GM18951 (cell line): Measurements from ENCODE around the gene FAM32A.

Experiments used
- POLR2A ChIP-seq: IDR thresholded peaks from 4 replicates; pipeline ENCODE4 v1.6.1; 2011; ENCODE audit warnings: mild to moderate bottlenecking; ENCODE audit not compliant: insufficient read length, insufficient read depth; ENCODE audit errors: extremely low read depth
- in situ Hi-C: fragments of 300-500 bp; cut with MboI; formaldehyde crosslinking; loops from one replicate; pipeline ENCODE4 v1.12.0; 2022; ENCODE audit warnings: low sequenced_read_pairs, mixed read lengths, inconsistent platforms; ENCODE audit not compliant: unreplicated experiment

FAM32A gene

GRCh38 chr19:16210168-16210567 lies 25.0 kb downstream of the FAM32A start:
- TF ChIP-seq POLR2A, result no peak
- in situ Hi-C loops, result no loop called here

DNA sequence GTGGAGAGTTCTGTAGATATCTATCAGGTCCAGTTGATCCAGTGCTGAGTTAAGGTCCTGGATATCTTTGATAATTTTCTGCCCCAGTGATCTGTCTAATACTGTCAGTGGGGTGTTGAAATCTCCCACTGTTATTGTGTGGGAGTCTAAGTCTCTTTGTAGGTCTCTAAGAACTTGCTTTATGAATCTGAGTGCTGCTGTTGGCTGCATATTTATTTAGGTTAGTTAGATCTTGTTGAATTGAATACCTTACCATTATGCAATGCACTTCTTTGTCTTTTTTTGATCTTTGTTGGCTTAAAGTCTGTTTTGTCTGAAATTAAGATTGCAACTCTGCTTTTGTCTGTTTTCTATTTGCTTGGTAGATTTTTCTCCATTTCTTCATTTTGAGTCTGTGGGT lies 27.9 kb downstream of the FAM32A start:
- in situ Hi-C loops, result no loop called here
- no peak for TF ChIP-seq POLR2A

DNA sequence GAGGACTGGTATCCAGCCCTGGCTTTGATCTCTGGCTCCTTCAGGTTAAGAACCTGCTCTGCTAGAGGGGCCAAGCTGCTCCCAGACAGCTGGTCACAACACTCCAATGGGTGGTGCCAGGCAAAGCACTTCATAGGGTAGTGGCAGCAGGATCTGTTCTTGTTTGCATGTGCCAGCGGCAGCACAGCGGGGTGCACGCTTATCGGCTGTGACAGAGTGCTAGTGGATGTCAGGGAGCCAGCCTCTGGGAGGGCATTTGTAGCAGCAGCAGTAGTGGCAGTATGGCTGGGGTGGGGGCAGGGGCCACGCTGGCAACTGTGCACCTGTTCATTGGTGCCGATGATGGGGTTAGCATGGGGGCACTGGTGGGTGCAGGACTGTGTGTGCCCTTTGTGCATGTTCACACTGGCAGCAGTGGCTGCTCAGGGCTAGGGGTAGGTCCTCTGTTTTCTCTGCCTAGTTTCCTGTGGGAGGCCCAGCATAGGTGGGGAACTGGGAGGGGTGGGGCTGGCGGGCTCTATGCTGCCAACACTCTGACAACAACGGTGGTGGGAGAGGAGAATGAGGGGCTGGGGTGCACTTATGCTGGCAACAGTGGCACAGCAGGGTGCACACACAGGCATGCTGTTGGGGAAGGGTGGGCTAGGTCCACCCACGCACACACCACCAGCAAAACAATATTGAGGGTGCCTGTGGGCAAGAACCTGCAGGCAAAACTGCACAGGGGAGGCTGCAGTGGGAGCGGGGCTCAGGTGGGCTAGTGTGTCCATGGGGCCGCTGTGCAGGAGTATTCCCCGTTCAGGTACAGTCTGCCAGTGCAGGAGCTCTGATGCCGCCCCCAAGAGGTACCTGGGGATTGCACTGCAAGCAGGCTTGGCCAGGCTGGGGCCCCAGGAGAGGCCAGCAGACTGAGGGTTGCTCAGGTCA lies 31.8 kb downstream of the FAM32A start:
- TF ChIP-seq POLR2A, result no peak
- in situ Hi-C loops, result no loop called here

GRCh38 chr19:16217716-16218451 lies 32.7 kb downstream of the FAM32A start:
- no peak for TF ChIP-seq POLR2A
- in situ Hi-C loops, result no loop called here

DNA sequence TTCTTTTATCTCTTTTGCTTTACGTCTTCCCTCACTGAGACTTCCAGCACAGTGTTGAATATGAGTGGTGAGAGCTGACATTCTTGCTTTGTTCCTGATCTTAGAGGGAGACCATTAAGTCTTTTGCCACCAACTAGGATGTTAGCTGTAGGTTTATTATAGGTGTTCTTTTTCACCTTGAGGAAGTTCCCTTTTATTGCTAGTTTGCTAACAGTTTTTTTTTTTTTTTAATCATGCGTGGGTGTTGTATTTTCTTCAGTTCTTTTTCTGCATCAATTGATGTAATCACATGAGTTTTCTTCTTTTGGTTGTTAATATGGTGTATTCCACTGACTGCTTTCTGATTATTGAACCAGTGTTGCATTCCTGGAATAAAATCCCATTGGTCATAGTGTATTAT lies 33.6 kb downstream of the FAM32A start:
- no peak for TF ChIP-seq POLR2A
- in situ Hi-C loops, result no loop called here

DNA sequence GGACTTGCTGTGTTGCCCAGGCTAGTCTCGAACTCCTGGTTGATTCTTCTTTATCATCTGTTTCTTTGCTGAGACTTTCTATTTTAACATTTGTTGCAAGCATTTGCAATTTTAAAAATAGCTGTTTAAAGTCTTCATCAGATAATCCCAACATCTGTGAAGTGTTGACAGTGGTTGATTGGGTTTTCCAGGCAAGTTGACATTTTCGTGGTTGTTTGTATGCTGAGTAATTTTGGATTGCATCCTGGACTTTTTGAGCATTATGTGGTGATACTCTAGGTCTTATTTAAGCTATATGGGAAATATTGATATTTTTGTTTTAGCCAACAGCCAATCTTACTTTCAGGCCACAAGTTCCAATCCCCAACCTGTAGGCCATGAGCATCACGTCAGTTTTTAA lies 37.6 kb downstream of the FAM32A start:
- in situ Hi-C loops, result no loop called here
- TF ChIP-seq POLR2A, result no peak

DNA sequence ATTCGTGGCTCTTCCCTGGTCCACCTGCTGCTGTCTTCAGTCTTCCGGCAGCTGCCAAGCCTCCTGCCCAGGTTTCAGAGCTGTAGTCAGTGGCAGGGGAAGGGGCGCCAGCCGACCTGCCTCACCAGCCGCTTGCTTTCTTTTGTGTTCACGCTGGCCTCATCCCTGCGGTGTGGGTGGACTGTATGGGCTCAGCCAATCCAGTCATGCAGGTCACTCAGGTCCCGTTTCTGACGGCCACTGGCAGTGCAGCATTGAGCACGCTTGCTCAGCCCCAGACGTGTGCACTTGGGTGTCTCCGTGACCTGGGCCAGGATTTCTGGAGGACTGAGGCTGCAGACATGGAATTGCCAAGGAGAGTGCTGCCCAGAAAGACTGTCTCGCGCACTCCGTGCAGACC lies 38.5 kb downstream of the FAM32A start:
- TF ChIP-seq POLR2A, result no peak
- in situ Hi-C loops, result no loop called here

DNA sequence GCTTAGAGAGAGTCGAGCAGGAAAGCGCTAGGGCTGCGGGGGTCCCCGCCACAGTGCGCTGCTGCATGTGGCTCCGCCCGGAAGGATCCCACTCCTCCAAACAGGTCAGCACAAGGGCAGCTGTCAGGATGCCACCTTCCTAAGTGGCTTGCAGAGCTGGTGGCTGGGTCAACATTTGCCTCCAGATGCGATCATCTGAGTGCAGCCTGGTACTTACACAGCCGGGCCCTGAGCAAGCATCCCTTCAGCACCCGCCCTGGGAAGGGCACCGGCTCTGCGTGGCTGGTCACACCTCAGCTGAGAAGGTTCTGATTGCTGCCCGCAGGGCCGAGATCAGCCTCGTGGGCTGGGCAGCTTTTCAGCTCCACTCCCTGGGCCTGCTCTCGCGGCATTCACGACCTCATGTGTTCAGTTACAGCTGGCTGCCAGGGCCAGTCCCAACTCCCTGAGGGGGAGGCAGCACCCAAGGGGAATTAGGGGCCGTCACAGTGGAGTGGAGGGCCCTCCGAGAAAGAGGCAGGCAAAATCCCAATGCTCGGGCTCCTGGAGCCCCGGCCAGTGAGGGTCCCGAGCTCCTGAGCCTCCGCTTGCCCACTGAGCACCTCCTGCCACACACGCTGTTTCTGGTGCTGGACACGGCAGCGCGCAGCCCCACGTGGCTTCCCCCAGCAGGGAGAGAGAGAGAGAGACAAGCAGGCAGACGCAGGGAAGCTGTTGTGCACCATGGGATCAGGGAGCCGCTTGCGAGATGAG lies 39.3 kb downstream of the FAM32A start:
- no peak for TF ChIP-seq POLR2A
- in situ Hi-C loops, result no loop called here

- TF ChIP-seq POLR2A, result no peak
- in situ Hi-C loops, result no loop called here
These were observed 40.3 kb downstream of the FAM32A start for GRCh38 chr19:16225279-16226183.

DNA sequence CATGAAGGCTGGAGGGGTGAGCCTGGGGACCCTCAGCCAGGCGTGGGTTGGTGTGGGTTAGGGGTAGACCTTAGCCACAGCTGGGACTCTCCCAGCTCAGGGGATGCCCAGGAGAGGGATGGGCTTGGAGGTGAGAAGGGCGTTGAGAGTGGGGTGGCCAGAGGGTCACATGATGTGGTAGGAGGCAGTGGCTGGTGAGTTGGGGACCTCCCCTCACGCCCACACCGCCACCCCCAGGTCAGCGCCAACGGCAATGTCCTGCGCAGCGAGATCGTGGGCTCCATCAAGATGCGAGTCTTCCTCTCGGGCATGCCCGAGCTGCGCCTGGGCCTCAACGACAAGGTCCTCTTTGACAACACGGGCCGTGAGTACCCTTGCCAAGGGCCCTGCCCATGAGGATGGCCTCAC lies 41.0 kb downstream of the FAM32A start:
- TF ChIP-seq POLR2A, result no peak
- in situ Hi-C loops, result no loop called here

GRCh38 chr19:16226878-16227836 lies 41.9 kb downstream of the FAM32A start:
- no peak for TF ChIP-seq POLR2A

GRCh38 chr19:16227837-16228636 lies 42.8 kb downstream of the FAM32A start:
- no peak for TF ChIP-seq POLR2A
- in situ Hi-C loops, result no loop called here

More at GRCh38 chr19:16226878-16227836, 41.9 kb downstream of the FAM32A start:
- in situ Hi-C loops, result no loop called here
